ENCODE results near the gene MYL10. TPM values are rescaled to one million over a fixed set of nuclear protein-coding genes. Genes with fewer than 3 reads are reported as not detected.
A peak's percentile ranks its signal among the peaks of the same experiment; 100 is the strongest.

The MYL10 gene
- polyA plus RNA-seq, 4 donors: 0.30 to 0.59 (median 0.36) TPM; not detected in 1

- no peak for DNase-seq (ENCODE audit: low read depth in 4 of 4, low spot score in 2 of 4)
These were observed 29.9 kb downstream of the MYL10 start for GRCh38 chr7:101598986-101599771.

DNA sequence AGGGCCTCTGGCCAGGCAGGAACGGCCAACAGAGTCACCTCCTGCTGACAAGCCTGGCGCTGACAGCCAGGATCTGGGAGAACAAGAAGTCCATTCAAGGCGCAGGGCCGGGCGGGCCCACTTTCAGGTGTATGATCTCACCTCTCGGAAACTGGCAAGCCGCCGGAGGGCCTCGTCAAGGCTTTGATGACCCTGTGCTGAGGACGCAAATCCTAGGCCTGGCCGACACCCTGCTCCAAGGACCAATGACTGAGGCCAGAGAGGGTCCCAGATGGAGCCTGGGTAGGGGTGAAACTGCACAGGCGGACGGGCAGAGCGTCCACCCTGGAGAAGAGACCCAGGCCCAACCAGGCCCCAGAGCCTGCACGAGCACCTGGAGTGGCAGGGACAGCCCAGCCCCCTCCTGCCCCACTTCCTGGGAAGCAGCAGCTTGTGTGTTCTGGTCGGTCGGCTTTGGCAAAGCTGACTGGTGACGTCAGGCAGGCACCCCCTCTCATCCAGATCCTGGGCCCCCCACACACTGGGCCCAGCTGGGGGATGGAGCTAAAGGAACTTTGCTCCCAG is 30.6 kb downstream of the MYL10 start:
- no peak for DNase-seq (ENCODE audit: low read depth in 4 of 4, low spot score in 2 of 4)

GRCh38 chr7:101597941-101598340 is 31.2 kb downstream of the MYL10 start:
- no peak for DNase-seq (ENCODE audit: low read depth in 4 of 4, low spot score in 2 of 4)

GRCh38 chr7:101596898-101597297 is 32.2 kb downstream of the MYL10 start:
- no peak for DNase-seq (ENCODE audit: low read depth in 4 of 4, low spot score in 2 of 4)

DNA sequence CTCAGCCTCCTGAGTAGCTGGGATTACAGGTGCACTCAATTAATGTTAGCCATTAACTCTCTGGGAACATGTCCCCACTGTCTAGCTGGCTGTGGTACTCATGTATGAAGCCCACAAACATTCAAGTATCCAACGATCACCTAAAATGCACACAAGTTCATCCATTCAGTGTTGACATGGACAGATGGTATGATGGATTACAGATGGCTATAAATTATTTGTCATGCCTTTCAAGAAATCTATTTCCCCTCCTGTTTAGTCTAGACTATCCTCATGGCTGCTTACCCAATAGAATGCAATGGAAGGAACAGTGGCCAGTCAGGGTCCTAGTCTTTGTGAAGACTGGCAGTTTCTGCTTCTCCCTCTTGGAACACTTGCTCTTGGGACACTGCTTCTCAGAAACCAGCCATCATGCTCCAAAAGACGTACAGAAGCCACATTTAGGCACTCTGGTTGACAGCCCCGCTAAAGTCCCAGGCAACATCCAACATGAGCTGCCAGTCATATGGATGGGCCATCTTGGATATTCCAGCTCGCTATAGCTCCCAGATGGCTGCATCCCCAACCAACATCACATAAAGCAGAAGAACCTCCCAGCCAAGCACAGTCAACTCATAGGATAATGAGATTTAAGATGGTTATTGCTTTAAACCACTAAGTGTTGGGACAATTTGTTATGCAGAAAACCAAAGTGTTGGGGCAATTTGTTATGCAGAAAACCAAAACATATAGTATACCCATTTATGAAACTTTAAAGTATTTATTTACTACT is 33.1 kb downstream of the MYL10 start:
- DNase-seq (ENCODE audit: low read depth in 4 of 4, low spot score in 2 of 4): no peak

DNA sequence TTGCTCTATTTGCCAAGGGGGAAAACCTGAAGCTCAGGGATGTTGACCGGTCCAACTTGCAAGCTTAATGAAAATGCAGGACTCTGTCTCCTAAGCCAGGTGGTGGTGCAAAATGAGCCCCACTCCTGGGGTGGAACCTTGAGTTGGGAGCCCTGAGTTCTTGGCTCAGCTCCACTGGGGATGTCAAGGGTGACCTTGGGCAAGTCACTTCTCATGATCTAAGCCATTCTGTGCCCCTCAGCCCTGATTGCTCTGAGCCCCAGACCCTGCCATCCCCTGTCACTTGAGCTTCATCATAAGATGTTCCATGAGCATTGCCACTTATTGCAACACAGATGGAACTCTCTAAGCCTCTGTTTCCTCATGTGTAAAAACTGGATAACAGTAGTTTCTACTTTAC is 33.9 kb downstream of the MYL10 start:
- DNase-seq (ENCODE audit: low read depth in 4 of 4, low spot score in 2 of 4): no peak

- no peak for DNase-seq (ENCODE audit: low read depth in 4 of 4, low spot score in 2 of 4)
These were observed 34.3 kb downstream of the MYL10 start for GRCh38 chr7:101594790-101595189.

DNA sequence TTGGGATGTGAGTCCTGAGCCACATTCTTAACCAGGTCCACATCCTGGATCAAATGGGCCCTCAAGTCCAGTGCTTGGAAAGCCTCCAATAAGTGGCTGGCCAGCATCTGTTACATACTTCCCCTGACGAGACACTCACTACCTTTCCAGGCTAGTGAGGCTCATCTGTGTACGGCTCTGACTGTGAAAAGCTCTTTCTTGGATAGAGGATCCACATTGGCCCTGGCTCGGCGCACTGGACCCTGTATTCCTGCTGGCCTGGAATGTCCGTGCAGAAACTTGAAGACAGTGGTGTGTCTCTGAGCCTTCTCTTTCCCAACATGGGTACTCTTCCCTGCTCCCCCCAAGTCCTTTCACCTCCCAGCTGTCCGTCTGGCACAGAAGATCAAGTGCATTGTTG is 35.5 kb downstream of the MYL10 start:
- no peak for DNase-seq (ENCODE audit: low read depth in 4 of 4, low spot score in 2 of 4)

GRCh38 chr7:101591504-101591903 is 37.6 kb downstream of the MYL10 start:
- no peak for DNase-seq (ENCODE audit: low read depth in 4 of 4, low spot score in 2 of 4)

- no peak for DNase-seq (ENCODE audit: low read depth in 4 of 4, low spot score in 2 of 4)
These were observed 38.2 kb downstream of the MYL10 start for GRCh38 chr7:101590663-101591435.

GRCh38 chr7:101589976-101590662 is 39.0 kb downstream of the MYL10 start:
- DNase-seq (ENCODE audit: low read depth in 4 of 4, low spot score in 2 of 4): no peak

GRCh38 chr7:101589052-101589451 is 40.0 kb downstream of the MYL10 start:
- DNase-seq (ENCODE audit: low read depth in 4 of 4, low spot score in 2 of 4): no peak

DNA sequence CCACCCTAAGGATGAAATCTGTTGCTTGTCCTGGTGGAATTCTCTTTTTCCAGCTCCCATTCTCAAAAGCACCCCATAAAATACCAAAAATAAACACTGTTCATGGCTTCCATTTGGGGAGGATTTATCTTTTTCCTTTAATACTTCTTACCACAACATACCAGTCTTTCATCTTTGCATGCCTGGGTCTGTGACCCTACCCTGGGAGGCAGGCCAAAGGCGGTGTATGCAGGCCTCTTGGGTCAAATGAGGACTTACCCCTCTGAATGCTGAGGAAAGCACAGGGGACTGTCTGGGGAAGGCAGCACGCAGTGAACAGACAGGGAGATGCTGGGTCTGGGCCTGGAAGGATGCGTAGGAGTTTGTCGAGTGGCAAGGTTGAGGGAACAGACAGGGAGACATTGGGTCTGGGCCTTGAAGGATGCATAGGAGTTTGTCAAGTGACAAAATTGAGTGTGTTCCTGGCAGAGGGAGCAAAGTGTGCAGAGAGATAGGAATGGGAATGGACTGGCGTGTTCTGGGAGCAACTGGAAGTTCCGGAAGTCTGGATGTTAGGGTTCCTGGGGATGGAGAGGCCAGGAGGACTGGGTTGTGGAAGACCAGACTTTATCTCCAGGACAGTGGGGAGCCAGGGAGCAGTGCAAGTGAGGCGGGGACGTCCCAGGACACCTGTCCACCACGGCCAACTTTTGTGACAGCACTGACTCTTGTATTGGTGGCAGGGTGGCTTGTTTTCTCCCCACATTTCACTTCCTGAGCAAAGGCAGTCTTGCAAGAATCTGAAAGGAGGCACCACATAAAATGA is 40.8 kb downstream of the MYL10 start:
- DNase-seq (ENCODE audit: low read depth in 4 of 4, low spot score in 2 of 4): no peak

DNA sequence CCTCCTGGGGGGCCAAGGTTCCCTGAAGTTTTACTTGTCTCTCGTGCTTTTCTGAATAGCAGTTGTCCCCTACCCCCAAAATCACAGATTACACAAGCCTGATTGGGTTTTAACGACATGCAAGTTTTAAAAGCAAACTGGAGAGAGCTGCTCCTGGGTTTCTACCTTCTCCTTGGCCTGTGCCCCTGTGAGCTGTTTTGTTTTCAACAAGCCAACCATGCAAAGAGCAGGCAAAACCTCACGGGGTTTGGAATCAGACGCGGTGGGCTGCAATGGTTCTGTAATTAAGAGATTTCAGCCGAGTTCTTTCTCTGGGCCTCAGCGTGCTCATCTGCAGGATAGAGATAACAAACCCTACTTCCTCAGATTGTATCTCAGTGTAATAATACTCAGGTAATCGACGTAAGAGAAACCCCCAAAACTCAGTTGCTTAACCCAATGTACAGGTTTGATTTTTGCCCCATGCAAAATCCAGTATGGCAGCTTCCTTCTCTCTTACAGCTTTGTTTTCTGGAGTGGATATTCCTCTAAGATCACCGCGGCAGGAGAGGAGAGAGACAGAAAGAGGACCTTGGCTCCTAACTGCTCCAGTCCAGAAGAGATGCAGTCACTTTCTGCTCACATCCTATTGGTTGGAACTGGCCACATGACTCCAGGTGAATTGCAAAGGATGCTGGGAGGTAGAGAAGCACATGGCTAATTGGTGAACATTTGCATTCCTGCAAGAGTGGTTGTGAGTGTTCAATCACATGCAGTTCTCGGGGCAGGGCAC is 42.0 kb downstream of the MYL10 start:
- DNase-seq (ENCODE audit: low read depth in 4 of 4, low spot score in 2 of 4): no peak

DNA sequence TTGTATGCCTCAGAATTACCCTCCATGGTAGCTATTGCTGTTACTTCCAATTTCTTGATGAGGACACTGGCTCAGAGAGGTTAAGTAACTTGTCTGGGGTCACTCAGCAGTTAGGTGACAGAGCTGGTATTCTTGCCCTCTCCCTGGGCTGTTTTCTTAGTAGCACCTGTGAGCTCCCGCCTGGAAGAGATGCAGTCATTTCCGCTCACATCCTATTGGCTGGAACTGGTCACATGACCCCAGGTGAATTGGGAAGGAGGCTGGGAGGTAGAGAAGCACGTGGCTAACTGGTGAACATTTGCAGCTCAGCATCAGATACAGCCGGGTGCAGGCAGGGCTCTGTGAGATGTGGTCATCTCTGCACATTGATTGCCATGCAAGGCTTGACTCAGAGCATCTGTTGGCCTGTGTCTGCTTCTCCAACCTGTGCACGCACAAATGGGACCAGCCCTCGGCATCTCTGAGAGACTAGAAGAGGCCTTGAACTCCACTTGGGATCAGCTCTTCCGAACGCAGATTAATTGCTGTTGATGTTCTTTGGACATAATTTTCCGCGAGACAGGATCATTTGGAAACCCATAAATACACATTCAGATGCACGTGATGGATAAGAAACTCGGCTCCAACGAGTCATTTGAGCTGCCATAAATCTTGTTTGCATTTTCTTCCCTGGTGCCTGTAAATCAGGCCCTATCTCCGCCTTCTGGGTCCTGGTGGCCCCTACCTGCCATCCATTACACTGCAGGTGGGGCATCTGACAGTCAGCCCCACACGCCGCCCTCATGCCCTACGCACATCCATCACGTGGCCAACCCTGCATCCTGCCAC is 42.8 kb downstream of the MYL10 start:
- peak in 2 of 4 donors; percentile 52 to 59 for DNase-seq (ENCODE audit: low read depth in 4 of 4, low spot score in 2 of 4)

- no peak for DNase-seq (ENCODE audit: low read depth in 4 of 4, low spot score in 2 of 4)
These were observed 46.1 kb downstream of the MYL10 start for GRCh38 chr7:101582971-101583370.

GRCh38 chr7:101581891-101582290 is 47.2 kb downstream of the MYL10 start:
- no peak for DNase-seq (ENCODE audit: low read depth in 4 of 4, low spot score in 2 of 4)

GRCh38 chr7:101580596-101580995 is 48.5 kb downstream of the MYL10 start:
- no peak for DNase-seq (ENCODE audit: low read depth in 4 of 4, low spot score in 2 of 4)

All from left renal cortex interstitium (tissue), 4 donors.